Measurements from ENCODE around the gene AP1AR.
A peak's percentile ranks its signal among the peaks of the same experiment; 100 is the strongest.
"Not testable (repeated sequence)": the region's sequence is repeated elsewhere in the genome, so short reads cannot be mapped to it uniquely, and the experiment has no call there.

AP1AR gene, protein sequence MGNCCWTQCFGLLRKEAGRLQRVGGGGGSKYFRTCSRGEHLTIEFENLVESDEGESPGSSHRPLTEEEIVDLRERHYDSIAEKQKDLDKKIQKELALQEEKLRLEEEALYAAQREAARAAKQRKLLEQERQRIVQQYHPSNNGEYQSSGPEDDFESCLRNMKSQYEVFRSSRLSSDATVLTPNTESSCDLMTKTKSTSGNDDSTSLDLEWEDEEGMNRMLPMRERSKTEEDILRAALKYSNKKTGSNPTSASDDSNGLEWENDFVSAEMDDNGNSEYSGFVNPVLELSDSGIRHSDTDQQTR

DNA sequence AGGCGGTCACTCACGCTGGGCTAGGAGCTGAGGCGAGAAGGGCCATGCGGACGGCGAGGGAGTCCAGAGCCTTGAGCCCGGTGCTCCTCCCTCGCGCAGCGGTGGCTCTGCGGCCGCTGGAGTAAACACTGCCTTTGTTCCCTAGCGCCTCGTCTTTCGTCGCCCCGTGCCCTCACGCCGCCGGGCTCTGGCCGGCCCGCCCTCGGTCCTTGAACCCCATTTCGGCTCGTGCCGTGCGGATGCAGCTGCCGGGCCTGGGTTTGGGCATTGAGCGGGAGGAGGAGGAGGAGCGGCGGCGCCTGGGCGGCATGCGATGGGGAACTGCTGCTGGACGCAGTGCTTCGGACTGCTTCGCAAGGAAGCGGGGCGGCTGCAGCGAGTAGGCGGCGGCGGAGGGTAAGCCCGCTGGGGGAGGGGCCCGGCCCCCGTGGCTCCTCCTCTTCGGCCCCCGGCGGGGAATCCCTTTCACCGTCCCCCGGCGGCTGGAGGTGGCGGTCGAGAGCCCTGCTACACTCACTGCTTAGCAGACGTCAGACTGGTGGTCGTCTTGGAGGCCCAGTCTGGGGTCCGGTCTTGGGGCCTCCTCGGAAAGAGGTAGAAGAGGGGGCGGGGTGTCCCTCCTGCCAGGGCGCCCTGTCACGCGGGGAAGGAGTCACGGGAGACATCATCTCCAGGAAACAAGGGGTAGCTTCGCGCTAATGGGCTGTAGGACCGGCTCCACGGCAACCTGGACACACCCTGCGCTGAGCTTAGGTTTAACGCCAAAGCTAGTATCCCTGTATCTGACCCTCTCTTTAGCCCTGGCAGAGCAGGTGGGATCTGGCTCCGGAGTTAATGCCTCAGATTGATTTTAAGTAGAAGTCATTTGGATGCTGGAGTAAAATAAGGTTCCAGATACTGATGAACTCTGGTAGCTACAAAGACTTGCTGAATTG is at the start of gene AP1AR:
AP1AR (plus strand) TSS at position 9 of the 935 bp plus-strand sequence; CDS start at position 314, 305 bp downstream.
- peak; percentile 17 for DNase-seq (ENCODE audit: low read depth)

DNA sequence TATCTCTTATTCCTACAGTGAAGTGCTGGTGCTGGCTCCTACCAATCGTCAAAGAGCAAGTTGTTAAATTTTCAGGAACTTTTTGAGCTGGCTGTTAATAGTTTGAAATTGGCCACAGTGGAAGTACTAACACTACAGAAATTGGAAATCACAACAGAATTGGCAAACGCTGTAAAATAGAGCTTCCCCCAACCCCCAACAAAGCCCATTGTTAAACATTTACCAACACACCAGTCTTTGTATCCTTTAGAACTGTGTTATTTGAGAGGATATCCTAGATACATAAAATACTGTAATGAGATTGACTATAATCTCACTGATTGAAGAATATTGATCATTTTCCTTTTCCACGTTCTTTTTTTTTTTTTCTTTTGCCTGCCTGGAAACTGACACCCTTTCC is 49.0 kb upstream of the AP1AR start:
- DNase-seq (ENCODE audit: low read depth), result no peak

DNA sequence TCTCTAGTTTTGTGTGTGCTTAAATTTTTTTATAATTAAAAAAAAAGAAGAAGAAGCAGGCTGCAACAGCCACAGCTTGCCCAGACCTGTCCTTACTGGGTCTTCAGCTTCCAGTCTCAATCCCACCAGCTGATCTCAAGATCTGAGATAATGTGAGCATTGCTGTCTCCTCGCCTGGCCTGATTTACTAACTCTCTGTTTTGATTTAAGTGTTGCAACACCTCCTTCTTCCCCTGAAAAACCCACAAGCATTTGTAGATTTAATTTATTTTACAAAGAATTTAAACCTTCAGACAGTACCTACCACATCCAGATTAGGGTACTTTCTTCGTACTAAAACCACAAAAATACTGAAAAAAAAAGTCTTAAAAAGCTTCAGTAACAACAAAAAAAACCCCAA is 48.3 kb upstream of the AP1AR start:
- DNase-seq (ENCODE audit: low read depth), result no peak

DNA sequence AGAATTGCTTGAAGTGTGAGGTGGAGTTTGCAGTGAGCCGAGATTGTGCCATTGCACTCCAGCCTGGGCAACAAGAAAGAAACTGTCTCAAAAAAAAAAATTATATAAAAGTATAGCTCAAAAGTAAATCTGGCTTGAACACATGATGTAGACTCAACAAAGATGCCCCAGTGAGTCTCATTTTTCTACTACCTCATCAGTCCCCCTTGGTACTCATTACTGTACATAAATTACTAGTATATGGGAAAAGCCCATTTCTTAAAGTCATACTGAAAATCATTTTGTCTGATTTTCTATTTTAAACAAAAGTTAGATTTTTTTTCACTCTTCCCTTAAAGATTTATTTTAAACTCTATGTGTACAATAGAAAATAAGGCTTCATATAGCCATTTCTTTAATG is 47.1 kb upstream of the AP1AR start:
- no peak for DNase-seq (ENCODE audit: low read depth)

DNA sequence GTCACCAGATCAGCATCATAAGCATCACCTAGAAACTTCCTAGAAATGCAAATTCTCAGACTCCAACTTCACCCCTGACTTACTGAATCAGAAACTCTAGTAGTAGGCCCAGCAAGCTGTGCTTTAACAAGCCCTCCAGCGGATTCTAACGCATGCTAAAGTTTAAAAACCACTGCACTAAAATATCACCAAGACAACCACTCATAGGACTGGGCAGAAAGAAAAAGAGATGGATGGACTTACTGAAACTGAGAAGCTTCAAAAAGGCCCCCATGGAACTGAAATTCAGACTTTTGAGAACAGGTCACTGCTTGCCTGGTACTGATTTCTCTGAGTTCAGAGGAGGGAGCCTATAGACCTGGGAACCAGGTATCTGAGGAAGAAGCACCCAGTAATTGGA is 46.3 kb upstream of the AP1AR start:
- DNase-seq (ENCODE audit: low read depth), result no peak

DNA sequence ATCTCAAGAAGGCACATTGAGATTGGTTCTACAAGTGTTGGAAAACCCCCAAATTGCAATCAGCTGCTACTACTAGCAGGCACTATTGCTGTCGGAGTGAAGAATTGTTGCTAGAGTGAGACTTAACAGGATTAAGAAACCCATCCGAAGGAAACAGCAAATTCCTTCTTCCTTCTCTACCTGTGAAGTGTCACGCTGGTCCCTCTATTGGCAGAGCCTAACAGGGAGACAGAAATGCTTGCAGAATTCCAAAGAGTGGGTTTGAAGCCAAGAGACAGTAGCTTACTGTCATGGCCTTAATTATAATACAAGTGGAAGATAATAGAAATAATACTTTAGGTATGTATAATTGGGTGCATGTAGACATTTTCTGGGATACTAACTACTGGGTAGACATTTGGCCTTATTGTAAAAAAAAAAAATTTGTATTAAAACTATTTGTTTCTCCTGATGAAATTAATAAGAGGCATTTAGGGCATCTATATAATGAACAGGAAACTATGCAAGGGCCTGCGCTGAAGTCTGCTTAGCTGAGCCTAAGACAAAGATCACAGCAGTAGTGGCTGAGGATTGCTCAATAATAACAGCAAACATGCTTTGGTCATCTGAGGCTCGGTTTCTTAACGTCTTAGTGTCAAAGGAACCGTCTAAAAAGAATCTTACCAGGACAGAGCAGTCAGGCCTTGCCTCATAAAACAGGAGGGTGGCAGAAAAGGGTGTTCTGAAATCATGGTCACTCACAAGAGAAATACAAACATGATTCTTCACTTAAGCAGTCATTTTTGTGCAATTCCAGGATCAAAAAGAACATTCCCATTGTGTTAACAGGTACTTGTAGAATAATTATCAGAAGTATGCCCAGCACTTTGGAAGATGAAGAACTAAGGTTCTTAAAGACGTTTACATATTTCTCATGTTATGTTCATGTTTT is 45.6 kb upstream of the AP1AR start:
- DNase-seq (ENCODE audit: low read depth), result no peak

DNA sequence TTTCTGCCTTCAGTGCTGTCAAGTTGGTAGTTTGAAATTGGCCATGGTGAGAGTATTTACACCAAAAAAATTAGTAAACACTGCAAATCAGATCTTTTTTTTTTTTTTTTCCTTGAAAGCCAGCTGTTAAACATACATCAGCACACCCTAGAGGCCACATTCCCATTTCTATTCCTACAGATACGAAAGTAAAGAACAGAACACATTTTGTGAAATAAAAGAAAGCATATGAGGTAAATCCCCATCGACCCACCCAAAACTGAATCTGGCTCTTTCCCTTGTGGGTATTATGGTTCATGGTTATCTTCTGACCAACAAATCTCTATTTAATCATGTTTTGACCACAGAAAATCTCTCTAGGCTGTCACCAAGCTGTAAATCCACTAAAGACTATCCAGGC is 41.8 kb upstream of the AP1AR start:
- no peak for DNase-seq (ENCODE audit: low read depth)

DNA sequence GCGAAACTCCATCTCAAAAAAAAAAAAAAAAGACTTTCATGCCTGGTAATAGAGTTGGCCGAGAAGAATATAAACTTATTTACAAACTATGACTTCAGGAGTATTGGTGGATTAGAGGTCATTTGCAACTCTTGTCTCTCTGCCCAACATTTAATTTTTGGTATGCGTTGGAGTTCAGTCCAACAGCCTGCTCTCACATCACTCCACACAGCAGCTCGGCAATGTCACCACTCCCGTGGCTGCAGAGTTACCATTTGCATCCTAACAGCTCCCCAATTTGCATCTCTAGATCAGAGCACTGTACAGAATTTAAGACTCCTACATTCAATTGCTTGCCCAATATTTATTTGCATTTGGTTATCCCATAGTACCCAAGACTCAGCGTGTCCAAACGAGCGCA is 40.9 kb upstream of the AP1AR start:
- DNase-seq (ENCODE audit: low read depth), result no peak

DNA sequence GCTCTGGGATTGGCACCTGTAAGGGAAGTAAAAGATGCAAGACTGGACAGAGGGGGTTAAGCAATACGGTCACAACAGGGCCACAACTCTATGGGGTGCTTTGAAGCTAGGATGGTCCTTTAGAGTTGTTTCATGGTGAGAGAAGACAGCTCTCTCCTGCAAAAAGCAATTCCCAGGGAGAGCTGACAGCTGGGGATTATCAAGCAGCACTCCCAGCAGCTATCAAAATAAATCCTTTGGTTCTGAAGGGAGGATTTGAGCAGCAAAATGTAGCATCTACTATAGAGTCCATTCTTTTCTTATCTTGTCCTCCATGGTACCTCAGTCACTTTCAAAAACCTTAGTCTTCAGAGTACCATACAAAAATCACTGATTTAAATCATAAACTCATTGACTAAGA is 35.1 kb upstream of the AP1AR start:
- no peak for DNase-seq (ENCODE audit: low read depth)

DNA sequence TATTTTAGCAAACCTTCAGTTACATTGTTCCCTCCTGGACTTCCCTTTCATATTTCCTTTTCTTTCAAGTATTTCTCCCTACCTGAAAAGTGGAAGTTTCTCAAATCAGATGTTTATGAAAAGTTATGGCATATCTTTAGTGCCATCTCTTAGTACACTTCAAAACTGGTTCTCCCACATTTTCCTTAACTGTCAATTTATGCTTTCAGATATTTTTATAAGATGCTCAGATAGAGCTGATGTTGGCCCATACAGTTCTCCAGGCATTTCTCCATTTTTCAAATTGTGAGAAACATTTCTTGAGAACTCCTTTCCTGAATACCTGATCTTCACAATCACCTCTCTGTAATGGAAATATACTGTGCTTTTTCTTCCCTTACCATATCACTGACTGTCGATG is 32.5 kb upstream of the AP1AR start:
- no peak for DNase-seq (ENCODE audit: low read depth)

DNA sequence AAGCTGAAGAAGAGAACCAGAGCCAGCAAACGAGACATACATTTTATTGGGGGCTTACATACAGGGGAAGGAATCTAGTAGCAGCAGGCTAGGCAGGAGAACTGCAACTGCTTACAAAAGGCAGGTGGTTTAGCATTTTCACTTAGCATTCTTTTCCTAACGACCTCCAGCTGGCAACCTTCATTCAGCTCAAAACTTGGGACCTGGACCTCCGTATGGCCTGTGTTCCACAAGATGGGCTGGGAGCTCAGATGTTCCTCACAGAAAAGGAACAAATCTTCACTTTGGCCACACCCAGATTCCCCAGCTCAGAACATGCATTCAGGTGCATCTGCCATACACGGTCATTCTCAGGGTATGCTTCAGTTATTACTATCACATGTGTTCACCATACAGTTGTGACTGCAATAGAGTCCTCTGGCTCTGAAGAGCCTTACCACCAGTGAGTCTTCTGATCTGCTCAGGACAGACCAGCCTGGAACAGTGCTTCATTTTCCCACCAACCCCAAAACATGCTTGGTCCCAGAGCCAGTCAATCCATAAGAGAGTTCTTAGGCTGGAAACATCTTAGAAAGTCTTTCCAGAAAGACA is 29.6 kb upstream of the AP1AR start:
- DNase-seq (ENCODE audit: low read depth), result no peak

DNA sequence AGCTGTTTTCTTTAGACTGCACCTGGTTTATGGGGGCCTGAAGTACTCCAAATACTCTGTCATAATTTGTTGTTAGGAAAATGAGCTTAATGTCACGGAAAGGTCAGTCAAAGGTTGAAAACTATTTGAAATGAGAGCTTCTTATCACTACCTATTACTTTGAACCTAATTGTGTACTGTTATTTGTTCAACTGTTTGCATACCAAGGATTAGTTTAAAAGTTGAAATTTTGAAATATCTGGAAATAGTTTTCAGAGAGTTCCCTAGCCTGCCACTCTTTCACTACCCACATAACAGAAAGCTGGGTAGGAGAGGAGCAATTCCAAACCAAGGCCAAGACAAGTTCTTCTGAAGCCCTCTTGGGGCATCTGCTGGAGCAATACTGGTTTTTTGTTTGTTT is 28.0 kb upstream of the AP1AR start:
- no peak for DNase-seq (ENCODE audit: low read depth)

DNA sequence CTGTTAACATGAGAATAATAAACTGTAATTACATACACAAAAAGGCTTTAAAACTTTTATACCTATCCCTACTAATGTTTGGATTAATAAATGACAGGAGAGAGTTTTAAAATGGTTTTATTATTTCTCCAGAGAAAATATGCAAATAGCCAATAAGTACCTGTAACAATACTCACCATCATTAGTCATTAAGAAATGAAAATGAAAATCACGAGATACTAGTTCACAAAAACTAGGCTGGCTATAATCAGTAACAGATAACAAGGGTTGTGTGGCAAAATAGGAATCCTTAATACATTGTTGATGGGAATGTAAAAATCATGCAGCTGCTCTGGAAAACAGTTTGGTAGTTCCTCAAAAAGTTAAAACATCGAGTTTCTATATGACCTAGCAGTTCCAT is 25.2 kb upstream of the AP1AR start:
- no peak for DNase-seq (ENCODE audit: low read depth)

DNA sequence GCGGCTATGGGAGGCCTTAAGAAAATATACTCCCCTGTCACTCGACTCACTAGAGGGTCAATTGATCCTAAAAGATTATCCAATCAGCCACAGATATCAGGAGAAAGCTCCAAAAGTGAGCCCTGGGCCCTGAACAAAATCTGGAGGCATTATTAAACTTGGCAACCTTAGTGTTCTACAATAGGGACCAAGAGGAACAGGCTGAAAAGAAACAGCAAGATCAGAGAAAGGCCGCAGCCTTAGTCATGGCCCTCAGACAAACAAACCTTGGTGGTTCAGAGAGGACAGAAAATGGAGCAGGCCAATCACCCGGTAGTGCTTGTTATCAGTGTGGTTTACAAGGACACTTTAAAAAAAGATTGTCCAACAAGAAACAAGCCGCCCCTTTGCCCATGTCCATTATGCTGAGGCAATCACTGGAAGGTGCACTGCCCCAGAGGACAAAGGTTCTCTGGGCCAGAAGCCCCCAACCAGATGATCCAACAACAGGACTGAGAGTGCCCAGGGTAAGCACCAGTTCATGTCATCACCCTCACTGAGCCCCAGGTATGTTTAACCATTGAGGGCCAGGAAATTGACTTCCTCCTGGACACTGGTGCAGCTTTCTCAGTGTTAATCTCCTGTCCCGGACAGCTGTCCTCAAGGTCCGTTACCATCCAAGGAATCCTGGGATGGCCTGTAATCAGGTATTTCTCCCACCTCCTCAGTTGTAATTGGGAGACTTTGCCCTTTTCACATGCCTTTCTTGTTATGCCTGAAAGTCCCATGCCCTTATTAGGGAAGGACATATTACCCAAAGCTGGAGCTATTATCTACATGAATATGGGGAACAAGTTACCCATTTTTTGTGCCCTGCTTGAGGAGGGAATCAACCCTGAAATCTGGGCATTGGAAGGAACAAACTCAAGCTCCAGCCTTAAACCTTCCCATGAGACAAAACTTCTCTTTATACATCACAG is 23.2 kb upstream of the AP1AR start:
- DNase-seq (ENCODE audit: low read depth), result not testable (repeated sequence)

DNA sequence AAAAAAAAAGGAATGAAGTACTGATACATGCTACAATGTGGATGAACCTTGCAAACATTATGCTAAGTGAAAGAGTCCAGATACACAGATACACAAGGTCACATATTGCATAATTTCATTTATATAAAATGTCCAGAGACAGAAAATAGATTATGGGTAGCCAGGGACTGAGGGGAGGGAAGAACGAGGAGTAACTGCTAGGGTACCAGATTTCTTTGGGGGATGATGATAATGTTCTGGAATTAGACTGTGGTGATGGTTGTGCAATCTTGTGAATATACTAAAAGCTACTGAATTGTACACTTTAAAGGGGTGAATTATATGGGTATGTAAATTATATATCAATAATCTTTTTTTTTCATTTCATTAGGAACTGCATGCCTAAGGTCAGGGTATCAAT is 20.8 kb upstream of the AP1AR start:
- DNase-seq (ENCODE audit: low read depth), result no peak

DNA sequence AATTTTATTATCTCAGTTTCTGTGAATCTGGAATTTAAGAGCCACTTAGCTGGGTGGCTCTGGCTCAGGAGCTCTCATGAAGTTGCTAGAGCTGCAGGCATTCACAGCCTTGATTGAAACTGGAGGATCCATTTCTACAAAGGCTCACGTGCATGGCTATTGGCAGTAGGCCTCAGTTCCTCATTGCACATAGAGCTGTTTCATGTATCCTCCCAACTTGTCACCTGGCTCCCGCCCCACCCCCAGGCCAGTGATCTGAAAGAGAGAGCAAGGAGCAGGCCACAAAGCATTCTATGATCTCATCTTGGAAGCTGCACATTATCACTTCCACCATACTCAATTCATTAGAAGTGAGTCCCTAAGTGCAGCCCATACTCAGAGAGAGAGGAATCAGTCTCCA is 18.5 kb upstream of the AP1AR start:
- DNase-seq (ENCODE audit: low read depth), result no peak

DNA sequence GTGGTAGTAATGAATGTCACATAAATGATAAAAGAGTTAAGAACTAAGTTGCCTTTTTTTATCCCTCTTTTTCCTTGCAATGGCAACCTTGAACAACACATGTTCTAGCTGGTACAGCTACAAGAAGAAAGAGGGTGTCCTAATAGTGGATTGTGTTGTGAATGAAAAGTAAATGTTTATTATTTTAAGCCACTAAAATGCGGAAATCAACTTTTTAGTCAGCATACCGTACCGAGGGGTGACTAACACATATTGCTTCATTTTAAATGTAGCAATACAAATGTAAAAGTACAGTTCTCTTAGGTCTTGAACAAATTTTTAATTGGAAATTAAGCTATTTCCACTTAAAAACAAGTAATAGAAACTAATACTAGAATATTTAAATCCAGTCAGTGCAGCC is 17.7 kb upstream of the AP1AR start:
- DNase-seq (ENCODE audit: low read depth), result peak; percentile 61

DNA sequence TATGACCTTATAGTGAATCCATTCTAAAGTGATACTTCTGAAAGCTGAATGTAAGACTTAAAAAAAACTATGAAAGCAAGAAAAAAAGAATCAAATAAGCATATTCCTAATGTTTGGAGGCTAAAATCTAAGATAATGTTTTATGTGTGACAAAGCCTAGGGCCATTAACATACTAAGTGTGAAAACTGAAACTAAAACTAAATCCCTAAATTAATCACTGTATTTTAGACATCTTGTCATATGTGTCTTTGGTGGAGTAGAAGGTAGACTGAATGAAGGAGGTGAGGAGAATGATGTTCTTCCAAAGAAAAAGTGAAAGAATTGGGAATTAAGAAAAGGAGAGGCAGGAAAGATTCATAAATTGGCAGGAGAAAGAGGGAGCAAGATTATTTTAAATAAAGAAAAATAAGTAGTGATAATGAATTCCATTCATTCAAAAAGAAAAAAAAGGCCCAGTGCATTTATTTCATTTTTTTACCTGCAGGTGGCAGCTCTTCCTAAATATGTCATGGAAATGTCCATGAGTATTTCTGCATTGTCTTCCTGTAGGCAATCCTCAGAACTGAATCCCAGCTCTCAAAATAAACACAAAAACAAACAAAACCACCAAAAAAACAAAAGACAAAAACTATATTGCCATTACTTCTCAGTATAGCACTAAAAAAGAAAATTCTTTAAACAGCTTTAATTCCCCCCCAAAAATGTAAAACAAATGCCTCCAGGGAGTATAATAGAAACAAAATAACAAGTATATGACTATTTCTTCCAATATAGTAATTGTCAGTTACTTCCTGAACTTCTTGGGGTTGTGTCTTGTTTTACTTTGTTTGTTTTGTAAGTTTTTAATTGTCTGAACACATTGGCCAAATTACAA is 17.0 kb upstream of the AP1AR start:
- DNase-seq (ENCODE audit: low read depth), result no peak

DNA sequence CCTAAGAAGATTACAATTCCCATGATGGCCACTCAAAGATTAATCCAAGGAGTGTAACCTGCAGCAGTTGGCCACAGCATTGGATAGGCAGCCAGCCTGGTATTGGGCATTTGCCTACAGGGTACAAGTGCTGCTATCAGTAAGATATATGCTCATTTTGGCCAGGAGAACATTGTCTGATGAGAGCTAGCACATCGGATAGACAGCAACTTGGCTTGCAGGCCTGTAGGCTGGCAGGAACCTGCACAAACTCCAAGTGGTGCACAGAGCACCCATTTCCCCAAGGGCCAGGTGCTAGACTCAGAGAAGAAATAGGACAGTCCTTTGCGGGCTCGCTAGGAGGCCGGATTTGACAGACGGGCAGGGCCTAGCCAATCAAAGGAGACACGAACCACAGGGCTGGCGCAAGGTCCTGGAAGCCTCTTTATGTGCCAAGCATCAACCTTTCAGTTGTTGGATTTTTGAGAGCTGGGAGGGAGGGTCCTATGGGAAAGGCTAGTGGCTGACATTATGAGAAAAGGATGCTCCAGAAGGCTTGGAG is 11.7 kb upstream of the AP1AR start:
- DNase-seq (ENCODE audit: low read depth), result no peak
